Right lung (tissue), 5 donors: ENCODE results near the gene LRRFIP2. TPM values are rescaled to one million over a fixed set of nuclear protein-coding genes. Genes with fewer than 3 reads are reported as not detected.
"Not testable (repeated sequence)": the region's sequence is repeated elsewhere in the genome, so short reads cannot be mapped to it uniquely, and the experiment has no call there.

Source experiments
- DNase-seq, 2 donors: peaks; one replicate each; pipeline ENCODE4 v3.0.0-alpha.2; 2013
- polyA plus RNA-seq, 5 donors: library from polyadenylated mRNA; unstranded; fragments of 120-200 nt; gene quantifications; one replicate each; pipeline versions ENCODE4 v1.2.1 to v1.2.3, GENCODE V29; 2013; ENCODE audit warnings: inconsistent platforms in 1 of 5, low replicate concordance in 1 of 5; ENCODE audit not compliant: insufficient read length in 5 of 5, insufficient read depth in 1 of 5

The LRRFIP2 gene
- polyA plus RNA-seq, 5 donors: 61.4 to 72.4 (median 65.1) TPM

- no peak for DNase-seq
Measured at GRCh38 chr3:37071921-37072320, 102.5 kb downstream of the LRRFIP2 start.

- DNase-seq: no peak
Measured at GRCh38 chr3:37068031-37068430, 106.4 kb downstream of the LRRFIP2 start.

GRCh38 chr3:37067577-37067976 lies 106.8 kb downstream of the LRRFIP2 start:
- no peak for DNase-seq

- no peak for DNase-seq
Measured at GRCh38 chr3:37064747-37065146, 109.6 kb downstream of the LRRFIP2 start.

GRCh38 chr3:37058117-37058516 lies 116.3 kb downstream of the LRRFIP2 start:
- no peak for DNase-seq

GRCh38 chr3:37056826-37057225 lies 117.6 kb downstream of the LRRFIP2 start:
- DNase-seq: no peak

GRCh38 chr3:37055077-37055476 lies 119.3 kb downstream of the LRRFIP2 start:
- not testable (repeated sequence) for DNase-seq

GRCh38 chr3:37054370-37054769 lies 120.0 kb downstream of the LRRFIP2 start:
- DNase-seq: no peak

- no peak for DNase-seq
Measured at GRCh38 chr3:37053753-37054152, 120.6 kb downstream of the LRRFIP2 start.

- no peak for DNase-seq
Measured at GRCh38 chr3:37053337-37053736, 121.0 kb downstream of the LRRFIP2 start.

GRCh38 chr3:37052860-37053259 lies 121.5 kb downstream of the LRRFIP2 start:
- no peak for DNase-seq

- DNase-seq: no peak
Measured at GRCh38 chr3:37050282-37050681, 124.1 kb downstream of the LRRFIP2 start.

- peak; percentile 39 to 50 for DNase-seq
Measured at GRCh38 chr3:37042712-37043111, 131.7 kb downstream of the LRRFIP2 start.

- no peak for DNase-seq
Measured at GRCh38 chr3:37041546-37042195, 132.7 kb downstream of the LRRFIP2 start.

GRCh38 chr3:37040231-37040630 lies 134.2 kb downstream of the LRRFIP2 start:
- DNase-seq: no peak

GRCh38 chr3:37039161-37039846 lies 135.1 kb downstream of the LRRFIP2 start:
- DNase-seq: no peak

- no peak for DNase-seq
Measured at GRCh38 chr3:37037352-37037751, 137.0 kb downstream of the LRRFIP2 start.

GRCh38 chr3:37032961-37033360 lies 141.4 kb downstream of the LRRFIP2 start:
- peak; percentile 51 to 72 for DNase-seq

- no peak for DNase-seq
Measured at GRCh38 chr3:37031096-37031682, 143.2 kb downstream of the LRRFIP2 start.

GRCh38 chr3:37030588-37030987 lies 143.8 kb downstream of the LRRFIP2 start:
- no peak for DNase-seq

- DNase-seq: no peak
Measured at GRCh38 chr3:37029516-37030163, 144.7 kb downstream of the LRRFIP2 start.

GRCh38 chr3:37029111-37029510 lies 145.3 kb downstream of the LRRFIP2 start:
- DNase-seq: no peak

- no peak for DNase-seq
Measured at GRCh38 chr3:37028329-37028728, 146.1 kb downstream of the LRRFIP2 start.
